ENCODE data around the gene MDM2. TPM values are rescaled to one million over a fixed set of nuclear protein-coding genes. Genes with fewer than 3 reads are reported as not detected.

Gene MDM2
- total and polyA plus RNA-seq, 2 of the 13 experiments (the other 11 are each of a cell fraction or from before 2014, with no cell fraction given) = 29.3 to 314 TPM

DNA sequence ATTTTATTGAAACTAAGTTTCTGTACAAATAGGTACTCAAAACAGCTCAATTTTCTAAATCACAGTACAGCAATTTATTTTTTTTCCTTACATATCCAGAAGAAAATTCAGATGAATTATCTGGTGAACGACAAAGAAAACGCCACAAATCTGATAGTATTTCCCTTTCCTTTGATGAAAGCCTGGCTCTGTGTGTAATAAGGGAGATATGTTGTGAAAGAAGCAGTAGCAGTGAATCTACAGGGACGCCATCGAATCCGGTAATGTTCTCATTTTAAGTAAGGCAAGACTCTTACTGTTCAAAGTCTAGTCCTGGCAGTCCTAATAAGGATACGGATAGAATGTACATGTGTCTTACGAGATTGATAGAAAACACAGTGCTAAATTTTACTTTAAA, 20.7 kb downstream of the MDM2 start:
- intact Hi-C loops (cut with micrococcal nuclease; ENCODE audit: unreplicated experiment) (no loop called here), in situ Hi-C loops (cut with HindIII; ENCODE audit: extremely low pct_ligation_motif_present, low pct_unique_long_range_greater_than_20kb) (no loop called here)
- DNase-seq (ENCODE audit: low spot score) (no peak), FAIRE-seq (no peak), ATAC-seq (no peak)
- peaks cover 11% of the 10 kb centered on the region for H3K4me1 ChIP-seq (ENCODE audit: insufficient read depth, low read length)
- POLR2A ChIA-PET = interaction anchor here (1.2 kb wide), 1 partner anchor 12 kb away, joined by 7 read pairs; no protein-coding TSS in a partner anchor
- 98% methylated on average over 7 of the region's 7 CpGs for WGBS (ENCODE audit: low lambda C conversion rate)
- H3K9ac ChIP-seq (ENCODE audit: insufficient read depth, low read depth, low read length) = no peak overlapping the region
- peaks cover 19 to 64% of the 10 kb centered on the region in 2 experiments for H3K36me3 ChIP-seq (replicated peaks in 1 of 2; ENCODE audit: control insufficient read depth in 1 of 2, insufficient read depth in 2 of 2, low read length in 2 of 2)
- peaks cover 31% of the 10 kb centered on the region for H4K20me1 ChIP-seq (ENCODE audit: insufficient read depth, low read length)
- no peak overlapping the region for H3K4me3 ChIP-seq (replicated peaks in 1 of 3; ENCODE audit: insufficient read depth in 1 of 3, low read depth in 2 of 3, low read length in 3 of 3)
- no TSS peak for BruUV-seq (replicated peaks)
- H2AFZ ChIP-seq (ENCODE audit: low read length) = no peak overlapping the region
- no peaks in the 10 kb centered on the region for H3K27me3 ChIP-seq (ENCODE audit: control insufficient read depth in 1 of 2, insufficient read depth in 2 of 2, low read length in 2 of 2)
- CTCF ChIA-PET (ENCODE audit: low intra/inter-chr PET ratio, low total read pairs) = no interaction called here
- TF ChIP-seq POLR2AphosphoS2 (IDR thresholded peaks at IDR 0.05; ENCODE audit: low read depth, low read length) (0 out of 2 replicates have a peak, but pooled peaks have one; percentile 60), GATAD2A (CRISPR knock-in tag; IDR thresholded peaks at IDR 0.05) (no peak), RBFOX2 (IDR thresholded peaks at IDR 0.05; ENCODE audit: low read depth, low read length) (0 out of 2 replicates have a peak, but pooled peaks have one; percentile 15)
- TF ChIP-seq, protein P1, sequence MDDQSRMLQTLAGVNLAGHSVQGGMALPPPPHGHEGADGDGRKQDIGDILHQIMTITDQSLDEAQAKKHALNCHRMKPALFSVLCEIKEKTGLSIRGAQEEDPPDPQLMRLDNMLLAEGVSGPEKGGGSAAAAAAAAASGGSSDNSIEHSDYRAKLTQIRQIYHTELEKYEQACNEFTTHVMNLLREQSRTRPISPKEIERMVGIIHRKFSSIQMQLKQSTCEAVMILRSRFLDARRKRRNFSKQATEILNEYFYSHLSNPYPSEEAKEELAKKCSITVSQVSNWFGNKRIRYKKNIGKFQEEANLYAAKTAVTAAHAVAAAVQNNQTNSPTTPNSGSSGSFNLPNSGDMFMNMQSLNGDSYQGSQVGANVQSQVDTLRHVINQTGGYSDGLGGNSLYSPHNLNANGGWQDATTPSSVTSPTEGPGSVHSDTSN (CRISPR knock-in tag; IDR thresholded peaks at IDR 0.05; ENCODE audit: borderline replicate concordance) = no peak
- TF ChIP-seq, protein P2, sequence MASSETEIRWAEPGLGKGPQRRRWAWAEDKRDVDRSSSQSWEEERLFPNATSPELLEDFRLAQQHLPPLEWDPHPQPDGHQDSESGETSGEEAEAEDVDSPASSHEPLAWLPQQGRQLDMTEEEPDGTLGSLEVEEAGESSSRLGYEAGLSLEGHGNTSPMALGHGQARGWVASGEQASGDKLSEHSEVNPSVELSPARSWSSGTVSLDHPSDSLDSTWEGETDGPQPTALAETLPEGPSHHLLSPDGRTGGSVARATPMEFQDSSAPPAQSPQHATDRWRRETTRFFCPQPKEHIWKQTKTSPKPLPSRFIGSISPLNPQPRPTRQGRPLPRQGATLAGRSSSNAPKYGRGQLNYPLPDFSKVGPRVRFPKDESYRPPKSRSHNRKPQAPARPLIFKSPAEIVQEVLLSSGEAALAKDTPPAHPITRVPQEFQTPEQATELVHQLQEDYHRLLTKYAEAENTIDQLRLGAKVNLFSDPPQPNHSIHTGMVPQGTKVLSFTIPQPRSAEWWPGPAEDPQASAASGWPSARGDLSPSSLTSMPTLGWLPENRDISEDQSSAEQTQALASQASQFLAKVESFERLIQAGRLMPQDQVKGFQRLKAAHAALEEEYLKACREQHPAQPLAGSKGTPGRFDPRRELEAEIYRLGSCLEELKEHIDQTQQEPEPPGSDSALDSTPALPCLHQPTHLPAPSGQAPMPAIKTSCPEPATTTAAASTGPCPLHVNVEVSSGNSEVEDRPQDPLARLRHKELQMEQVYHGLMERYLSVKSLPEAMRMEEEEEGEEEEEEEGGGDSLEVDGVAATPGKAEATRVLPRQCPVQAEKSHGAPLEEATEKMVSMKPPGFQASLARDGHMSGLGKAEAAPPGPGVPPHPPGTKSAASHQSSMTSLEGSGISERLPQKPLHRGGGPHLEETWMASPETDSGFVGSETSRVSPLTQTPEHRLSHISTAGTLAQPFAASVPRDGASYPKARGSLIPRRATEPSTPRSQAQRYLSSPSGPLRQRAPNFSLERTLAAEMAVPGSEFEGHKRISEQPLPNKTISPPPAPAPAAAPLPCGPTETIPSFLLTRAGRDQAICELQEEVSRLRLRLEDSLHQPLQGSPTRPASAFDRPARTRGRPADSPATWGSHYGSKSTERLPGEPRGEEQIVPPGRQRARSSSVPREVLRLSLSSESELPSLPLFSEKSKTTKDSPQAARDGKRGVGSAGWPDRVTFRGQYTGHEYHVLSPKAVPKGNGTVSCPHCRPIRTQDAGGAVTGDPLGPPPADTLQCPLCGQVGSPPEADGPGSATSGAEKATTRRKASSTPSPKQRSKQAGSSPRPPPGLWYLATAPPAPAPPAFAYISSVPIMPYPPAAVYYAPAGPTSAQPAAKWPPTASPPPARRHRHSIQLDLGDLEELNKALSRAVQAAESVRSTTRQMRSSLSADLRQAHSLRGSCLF (CRISPR knock-in tag; IDR thresholded peaks at IDR 0.05; ENCODE audit: borderline replicate concordance) = peak; percentile 18; the same call in 1 of the 2 replicates
- H3K4me2 ChIP-seq (ENCODE audit: low read depth, low read length) = no peak overlapping the region
- H3K27ac ChIP-seq (ENCODE audit: extremely low read length, insufficient read depth, low read length) = no peak overlapping the region
- H3K79me2 ChIP-seq (ENCODE audit: insufficient read depth, low read length) = peaks cover 23% of the 10 kb centered on the region
- no peaks in the 10 kb centered on the region for H3K9me3 ChIP-seq (ENCODE audit: low read length)

Measured in HepG2 (cell line).